Measurements from ENCODE around the gene CLDN6. TPM values are rescaled to one million over a fixed set of nuclear protein-coding genes. Genes with fewer than 3 reads are reported as not detected.

Gene CLDN6
- total RNA-seq, 2 experiments from 2014 or later: not detected

GRCh38 chr16:3026609-3027488 is 8.9 kb upstream of the CLDN6 start:
- Mint-ChIP-seq H3K4me1 (peaks cover 33% of the 10 kb centered on the region), H3K9me3 (no peaks in the 10 kb centered on the region), H3K4me3 (no peak overlapping the region), H3K36me3 (peaks cover 8% of the 10 kb centered on the region), H3K27me3 (peaks cover 33% of the 10 kb centered on the region), H3K27ac (no peak overlapping the region)
- no peak for DNase-seq

- no peak overlapping the region for H3K4me3 Mint-ChIP-seq
- H3K27me3 Mint-ChIP-seq: peaks cover 26% of the 10 kb centered on the region
- H3K36me3 Mint-ChIP-seq: peaks cover 8% of the 10 kb centered on the region
- DNase-seq: no peak
- peaks cover 40% of the 10 kb centered on the region for H3K4me1 Mint-ChIP-seq
- H3K27ac Mint-ChIP-seq: no peak overlapping the region
- no peaks in the 10 kb centered on the region for H3K9me3 Mint-ChIP-seq
These were observed 8.0 kb upstream of the CLDN6 start for GRCh38 chr16:3026003-3026378.

GRCh38 chr16:3025032-3026002 is 7.3 kb upstream of the CLDN6 start:
- peak overlapping the region; percentile 16 for H3K4me3 Mint-ChIP-seq
- peaks cover 44% of the 10 kb centered on the region for H3K4me1 Mint-ChIP-seq
- no peak for DNase-seq
- H3K27ac Mint-ChIP-seq: no peak overlapping the region
- H3K27me3 Mint-ChIP-seq: peaks cover 20% of the 10 kb centered on the region
- H3K9me3 Mint-ChIP-seq: no peaks in the 10 kb centered on the region
- H3K36me3 Mint-ChIP-seq: peaks cover 8% of the 10 kb centered on the region

GRCh38 chr16:3023669-3024478 is 5.9 kb upstream of the CLDN6 start, which contains the start of the genes HCFC1R1 and THOC6:
HCFC1R1 (minus strand) TSS chr16:3023942; CDS start chr16:3023941, 1 bp downstream.
THOC6 (plus strand) TSS chr16:3024035; CDS start chr16:3024327, 292 bp downstream.
- Mint-ChIP-seq H3K27ac (peak within 1 kb of the TSS; percentile 98), H3K4me1 (peaks cover 40% of the 10 kb centered on the region), H3K27me3 (peaks cover 9% of the 10 kb centered on the region), H3K4me3 (peak within 1 kb of the TSS; percentile 95), H3K36me3 (peaks cover 8% of the 10 kb centered on the region), H3K9me3 (no peaks in the 10 kb centered on the region)
- DNase-seq: peak; percentile 95

GRCh38 chr16:3023415-3023668 is 5.4 kb upstream of the CLDN6 start:
- Mint-ChIP-seq H3K9me3 (no peaks in the 10 kb centered on the region), H3K27ac (peak overlapping the region; percentile 98), H3K27me3 (peaks cover 11% of the 10 kb centered on the region), H3K4me3 (peak overlapping the region; percentile 95), H3K36me3 (peaks cover 8% of the 10 kb centered on the region), H3K4me1 (peaks cover 40% of the 10 kb centered on the region)
- no peak for DNase-seq

GRCh38 chr16:3022684-3023414 is 4.9 kb upstream of the CLDN6 start:
- peak; percentile 38 for DNase-seq
- Mint-ChIP-seq H3K4me1 (peaks cover 40% of the 10 kb centered on the region), H3K4me3 (peak overlapping the region; percentile 95), H3K9me3 (no peaks in the 10 kb centered on the region), H3K27ac (peak overlapping the region; percentile 98), H3K36me3 (peaks cover 8% of the 10 kb centered on the region), H3K27me3 (peaks cover 12% of the 10 kb centered on the region)

- Mint-ChIP-seq H3K27me3 (peaks cover 12% of the 10 kb centered on the region), H3K36me3 (peaks cover 8% of the 10 kb centered on the region), H3K4me1 (peaks cover 40% of the 10 kb centered on the region), H3K9me3 (no peaks in the 10 kb centered on the region), H3K4me3 (peak overlapping the region; percentile 95), H3K27ac (peak overlapping the region; percentile 98)
- DNase-seq: peak; percentile 89
These were observed 4.3 kb upstream of the CLDN6 start for GRCh38 chr16:3022208-3022683.

GRCh38 chr16:3021449-3022207 is 3.6 kb upstream of the CLDN6 start:
- Mint-ChIP-seq H3K9me3 (no peaks in the 10 kb centered on the region), H3K36me3 (peaks cover 6% of the 10 kb centered on the region), H3K4me3 (peak overlapping the region; percentile 95), H3K27me3 (peaks cover 12% of the 10 kb centered on the region), H3K4me1 (peaks cover 40% of the 10 kb centered on the region), H3K27ac (peak overlapping the region; percentile 98)
- DNase-seq: peak; percentile 85

GRCh38 chr16:3020604-3021448 is 2.8 kb upstream of the CLDN6 start:
- Mint-ChIP-seq H3K27me3 (peaks cover 12% of the 10 kb centered on the region), H3K4me3 (peak overlapping the region; percentile 95), H3K4me1 (peaks cover 40% of the 10 kb centered on the region), H3K36me3 (peaks cover 3% of the 10 kb centered on the region), H3K9me3 (no peaks in the 10 kb centered on the region), H3K27ac (peak overlapping the region; percentile 98)
- peak; percentile 48 for DNase-seq

- Mint-ChIP-seq H3K4me1 (peaks cover 40% of the 10 kb centered on the region), H3K4me3 (peak within 1 kb of the TSS; percentile 95), H3K36me3 (peaks cover 3% of the 10 kb centered on the region), H3K27ac (peak within 1 kb of the TSS; percentile 98), H3K9me3 (no peaks in the 10 kb centered on the region), H3K27me3 (peaks cover 12% of the 10 kb centered on the region)
- peak; percentile 78 for DNase-seq
These were observed 2.2 kb upstream of the CLDN6 start, which contains the start of gene TNFRSF12A for GRCh38 chr16:3020247-3020603. TNFRSF12A (plus strand) TSS chr16:3020368; CDS start chr16:3020398, 30 bp downstream.

GRCh38 chr16:3019594-3020246 is 1.7 kb upstream of the CLDN6 start:
- H3K4me1 Mint-ChIP-seq: peaks cover 40% of the 10 kb centered on the region
- H3K9me3 Mint-ChIP-seq: no peaks in the 10 kb centered on the region
- no peak overlapping the region for H3K27ac Mint-ChIP-seq
- peak overlapping the region; percentile 82 for H3K4me3 Mint-ChIP-seq
- DNase-seq: no peak
- H3K27me3 Mint-ChIP-seq: peaks cover 12% of the 10 kb centered on the region
- peaks cover 3% of the 10 kb centered on the region for H3K36me3 Mint-ChIP-seq

GRCh38 chr16:3017344-3017743 is 639 bp downstream of the CLDN6 start:
- DNase-seq: no peak
- Mint-ChIP-seq H3K27me3 (peaks cover 23% of the 10 kb centered on the region), H3K9me3 (no peaks in the 10 kb centered on the region), H3K27ac (no peak overlapping the region), H3K4me3 (no peak overlapping the region), H3K4me1 (peaks cover 26% of the 10 kb centered on the region), H3K36me3 (no peaks in the 10 kb centered on the region)

All from activated naive CD8-positive, alpha-beta T cell treated with anti-CD3 and anti-CD28 coated beads for 36 hours (primary cell).